Panc1 (cell line): ENCODE measurements around the gene ATP10A. TPM values are rescaled to one million over a fixed set of nuclear protein-coding genes. Genes with fewer than 3 reads are reported as not detected.

Source experiments
- ATAC-seq: fragments of 200-7000 bp; cut with Tn5 transposase; 2 replicates; pipeline ENCODE4 v1.9.1; 2020; ENCODE audit warnings: mild to moderate bottlenecking, moderate library complexity
- BruUV-seq: library from RNA; stranded (reverse); fragments of 400-500 nt; replicated peaks from 2 replicates; lab custom pipeline; 2021; lab: Mats Ljungman, UMichigan
- CTCF ChIA-PET: fragments of 300-600 bp; sonication (Branson Sonifier 250); formaldehyde crosslinking; loops from one replicate; lab custom pipeline; 2022; ENCODE audit warnings: antibody characterized with exemption; lab: Charles Lee
- POLR2A ChIA-PET: fragments of 300-600 bp; sonication (Branson Sonifier 250); formaldehyde crosslinking; loops from one replicate; lab custom pipeline; 2022; ENCODE audit warnings: antibody characterized with exemption; lab: Charles Lee
- DNase-seq: peaks from one replicate; pipeline ENCODE4 v3.0.0-alpha.2; 2010; ENCODE audit warnings: low read depth, low spot score
- H3K27ac ChIP-seq: 2 replicates; pipeline ENCODE4 v1.5.1; 2011; ENCODE audit warnings: mild to moderate bottlenecking, low read length, inconsistent platforms
- H3K27me3 ChIP-seq: fragments of 200-500 bp; sonication (Bioruptor generic); 2 replicates; pipeline ENCODE4 v1.6.0; 2014; ENCODE audit warnings: low read length, inconsistent platforms; ENCODE audit not compliant: control insufficient read depth, insufficient read depth
- H3K36me3 ChIP-seq: fragments of 200-500 bp; sonication (Bioruptor generic); 2 replicates; pipeline ENCODE4 v1.5.1; 2014; ENCODE audit warnings: inconsistent platforms, mild to moderate bottlenecking, low read length, moderate library complexity; ENCODE audit not compliant: control insufficient read depth, insufficient read depth
- H3K4me1 ChIP-seq: 2 replicates; pipeline ENCODE4 v1.5.1; 2011; ENCODE audit warnings: inconsistent platforms, mild to moderate bottlenecking, low read length, moderate library complexity; ENCODE audit not compliant: control insufficient read depth, insufficient read depth
- H3K4me3 ChIP-seq, 2 experiments: 2 replicates each; pipeline ENCODE4 v1.5.1; 2011 to 2012; ENCODE audit warnings: low read depth in 2 of 2, low read length in 2 of 2, mild to moderate bottlenecking in 2 of 2, inconsistent platforms in 1 of 2, moderate library complexity in 1 of 2
- H3K9me3 ChIP-seq: fragments of 200-500 bp; sonication (Bioruptor generic); 2 replicates; pipeline ENCODE4 v1.5.1; 2014; ENCODE audit warnings: low read depth, mild to moderate bottlenecking, inconsistent platforms, low read length, moderate library complexity; ENCODE audit not compliant: control insufficient read depth, insufficient read depth
- CTCF ChIP-seq: fragments of 450-650 bp; IDR thresholded peaks from 2 replicates; pipeline ENCODE4 v1.5.1; 2017; ENCODE audit warnings: mild to moderate bottlenecking
- POLR2AphosphoS5 ChIP-seq: IDR thresholded peaks from 2 replicates; pipeline ENCODE4 v1.6.1; 2012; ENCODE audit warnings: mild to moderate bottlenecking, low read depth, low read length, moderate library complexity
- REST ChIP-seq, 2 experiments: IDR thresholded peaks; 2 replicates each; pipeline ENCODE4 v1.6.1; 2011 to 2012; ENCODE audit warnings: low read depth in 2 of 2, control low read depth in 1 of 2, low read length in 1 of 2, mild to moderate bottlenecking in 1 of 2, moderate library complexity in 1 of 2; ENCODE audit not compliant: insufficient read depth in 1 of 2
- SIN3A ChIP-seq: IDR thresholded peaks from 2 replicates; pipeline ENCODE4 v1.6.1; 2012; ENCODE audit warnings: low read depth, mild to moderate bottlenecking, low read length, moderate library complexity, borderline replicate concordance; ENCODE audit not compliant: insufficient read depth
- TCF7L2 ChIP-seq: IDR thresholded peaks from 2 replicates; pipeline ENCODE4 v1.6.1; 2011; ENCODE audit warnings: mild to moderate bottlenecking, low read depth, low read length, inconsistent platforms
- in situ Hi-C: cut with HindIII; loops from 2 replicates; pipeline ENCODE4 v1.10.0; 2016; ENCODE audit warnings: low sequenced_read_pairs, low pct_unique_long_range_greater_than_20kb
- intact Hi-C: fragments of 100-400 bp; cut with micrococcal nuclease; formaldehyde crosslinking; loops from one replicate; pipeline ENCODE4 v1.10.0; 2022; ENCODE audit not compliant: unreplicated experiment
- total RNA-seq: library from RNA; stranded (reverse); gene quantifications from one replicate; pipeline ENCODE4 v1.2.1, GENCODE V29; 2021; ENCODE audit not compliant: unreplicated experiment

Gene ATP10A
- total RNA-seq, 1 experiment from 2014 or later = 0.31 TPM

- Histone ChIP-seq H3K27ac (no peak overlapping the region), H3K9me3 (no peaks in the 10 kb centered on the region), H3K4me3 (no peak overlapping the region), H3K36me3 (no peaks in the 10 kb centered on the region), H3K27me3 (no peaks in the 10 kb centered on the region), H3K4me1 (no peaks in the 10 kb centered on the region)
- ChIA-PET POLR2A (interaction anchor here (0.6 kb wide), 1 partner anchor 1912 kb away, joined by 3 read pairs; no protein-coding TSS in a partner anchor), CTCF (no interaction called here)
- ATAC-seq = no peak
- intact Hi-C loops (no loop called here), in situ Hi-C loops (no loop called here)
- no peak for DNase-seq
- no peak for TF ChIP-seq SIN3A
- TF ChIP-seq REST (IDR thresholded peaks at IDR 0.05; ENCODE audit: insufficient read depth in 1 of 2, low read depth in 2 of 2, low read length in 1 of 2) = no peak
- no peak for TF ChIP-seq TCF7L2
- TF ChIP-seq CTCF = no peak
- no peak for TF ChIP-seq POLR2AphosphoS5
- no TSS peak for BruUV-seq
These were observed 46.7 kb upstream of the ATP10A start for GRCh38 chr15:25909806-25910205.

GRCh38 chr15:25909325-25909724 is 46.2 kb upstream of the ATP10A start:
- H3K36me3 ChIP-seq = no peaks in the 10 kb centered on the region
- no peak overlapping the region for H3K4me3 ChIP-seq
- ChIA-PET POLR2A (no interaction called here), CTCF (no interaction called here)
- TF ChIP-seq CTCF (no peak), POLR2AphosphoS5 (no peak), TCF7L2 (no peak), SIN3A (no peak), REST (IDR thresholded peaks at IDR 0.05; ENCODE audit: insufficient read depth in 1 of 2, low read depth in 2 of 2, low read length in 1 of 2) (no peak)
- ATAC-seq = no peak
- intact Hi-C loops (no loop called here), in situ Hi-C loops (no loop called here)
- no peaks in the 10 kb centered on the region for H3K4me1 ChIP-seq
- no peak overlapping the region for H3K27ac ChIP-seq
- no peak for DNase-seq
- H3K9me3 ChIP-seq = no peaks in the 10 kb centered on the region
- no TSS peak for BruUV-seq
- H3K27me3 ChIP-seq = no peaks in the 10 kb centered on the region
